Measurements from ENCODE around the gene XYLT2. TPM values are rescaled to one million over a fixed set of nuclear protein-coding genes. Genes with fewer than 3 reads are reported as not detected.

The XYLT2 gene
- total RNA-seq, 4 donors from 2014 or later: 7.2 to 28.8 (median 12.5) TPM

- no peak for TF ChIP-seq CTCF (IDR thresholded peaks at IDR 0.05; ENCODE audit: low read depth)
Observed at GRCh38 chr17:50353600-50354195, 7.8 kb downstream of the XYLT2 start.

GRCh38 chr17:50354198-50354597 lies 8.3 kb downstream of the XYLT2 start:
- no peak for TF ChIP-seq CTCF (IDR thresholded peaks at IDR 0.05; ENCODE audit: low read depth)

GRCh38 chr17:50354776-50355175 lies 8.8 kb downstream of the XYLT2 start:
- TF ChIP-seq CTCF (IDR thresholded peaks at IDR 0.05; ENCODE audit: low read depth): no peak

GRCh38 chr17:50355336-50355700 lies 9.4 kb downstream of the XYLT2 start:
- TF ChIP-seq CTCF (IDR thresholded peaks at IDR 0.05; ENCODE audit: low read depth): no peak

- TF ChIP-seq CTCF (IDR thresholded peaks at IDR 0.05; ENCODE audit: low read depth): no peak
Observed at GRCh38 chr17:50355701-50356341, 9.9 kb downstream of the XYLT2 start.

GRCh38 chr17:50356418-50356817 lies 10.5 kb downstream of the XYLT2 start:
- no peak for TF ChIP-seq CTCF (IDR thresholded peaks at IDR 0.05; ENCODE audit: low read depth)

- TF ChIP-seq CTCF (IDR thresholded peaks at IDR 0.05; ENCODE audit: low read depth): no peak
Observed at GRCh38 chr17:50356892-50357510, 11.1 kb downstream of the XYLT2 start.

All from subcutaneous adipose tissue (tissue), 4 donors.